EH (cell line): ENCODE data around the gene TRAIP.
"Not testable (repeated sequence)": the region's sequence is repeated elsewhere in the genome, so short reads cannot be mapped to it uniquely, and the experiment has no call there.

Experiments used
- DNase-seq: peaks from one replicate; pipeline ENCODE4 v3.0.0-alpha.2; 2015; ENCODE audit warnings: low read depth

TRAIP gene

GRCh38 chr3:49856181-49857005, at the start of gene TRAIP:
TRAIP (minus strand) TSS chr3:49856564; CDS start chr3:49856453, 111 bp downstream.
- peak; percentile 94 for DNase-seq

- not testable (repeated sequence) for DNase-seq
Measured at GRCh38 chr3:49904448-49904847, 48.1 kb upstream of the TRAIP start.

GRCh38 chr3:49903451-49904424, 47.4 kb upstream of the TRAIP start, which contains the start of gene MST1R:
MST1R (minus strand) TSS chr3:49903873; CDS start chr3:49903609, 264 bp downstream.
- peak; percentile 35 for DNase-seq

- no peak for DNase-seq
Measured at GRCh38 chr3:49902511-49903345, 46.4 kb upstream of the TRAIP start.

- DNase-seq = peak; percentile 19
Measured at GRCh38 chr3:49901366-49902339, 45.3 kb upstream of the TRAIP start.

- DNase-seq = peak; percentile 60
Measured at GRCh38 chr3:49900491-49901153, 44.3 kb upstream of the TRAIP start.

- peak; percentile 14 for DNase-seq
Measured at GRCh38 chr3:49899815-49900214, 43.5 kb upstream of the TRAIP start.

GRCh38 chr3:49898991-49899390, 42.6 kb upstream of the TRAIP start:
- DNase-seq = no peak

- DNase-seq = no peak
Measured at GRCh38 chr3:49896345-49896744, 40.0 kb upstream of the TRAIP start.

- no peak for DNase-seq
Measured at GRCh38 chr3:49895791-49896190, 39.4 kb upstream of the TRAIP start.

- no peak for DNase-seq
Measured at GRCh38 chr3:49889296-49889695, 32.9 kb upstream of the TRAIP start.

GRCh38 chr3:49886922-49887265, 30.5 kb upstream of the TRAIP start:
- DNase-seq = no peak

- peak; percentile 31 for DNase-seq
Measured at GRCh38 chr3:49883998-49884397, 27.6 kb upstream of the TRAIP start.

- no peak for DNase-seq
Measured at GRCh38 chr3:49882166-49882565, 25.8 kb upstream of the TRAIP start.

- no peak for DNase-seq
Measured at GRCh38 chr3:49880581-49881315, 24.4 kb upstream of the TRAIP start.

GRCh38 chr3:49879721-49880120, 23.4 kb upstream of the TRAIP start:
- no peak for DNase-seq

GRCh38 chr3:49878686-49879085, 22.3 kb upstream of the TRAIP start:
- DNase-seq = no peak

- DNase-seq = no peak
Measured at GRCh38 chr3:49877716-49878115, 21.4 kb upstream of the TRAIP start.

GRCh38 chr3:49876567-49876966, 20.2 kb upstream of the TRAIP start:
- DNase-seq = no peak
